GM21526 (cell line): ENCODE measurements around the gene TRAP1.

ENCODE experiments used
- ATAC-seq: cut with Tn5 transposase; IDR thresholded peaks from one replicate; pipeline ENCODE4 v1.9.1; 2021; ENCODE audit warnings: moderate library complexity; ENCODE audit not compliant: unreplicated experiment, low FRiP score

The TRAP1 gene

GRCh38 chr16:3652373-3653195 lies 64.7 kb downstream of the TRAP1 start:
- ATAC-seq, result no peak

GRCh38 chr16:3651461-3652372 lies 65.6 kb downstream of the TRAP1 start:
- ATAC-seq, result no peak

GRCh38 chr16:3650631-3651265 lies 66.6 kb downstream of the TRAP1 start:
- no peak for ATAC-seq

- ATAC-seq, result no peak
Observed at GRCh38 chr16:3646348-3646920, 70.9 kb downstream of the TRAP1 start.

- ATAC-seq, result no peak
Observed at GRCh38 chr16:3645504-3646347, 71.6 kb downstream of the TRAP1 start.

- no peak for ATAC-seq
Observed at GRCh38 chr16:3645108-3645503, 72.2 kb downstream of the TRAP1 start.

- no peak for ATAC-seq
Observed at GRCh38 chr16:3643095-3643730, 74.1 kb downstream of the TRAP1 start.

- no peak for ATAC-seq
Observed at GRCh38 chr16:3642397-3643094, 74.8 kb downstream of the TRAP1 start.

- no peak for ATAC-seq
Observed at GRCh38 chr16:3641801-3642396, 75.4 kb downstream of the TRAP1 start.

- no peak for ATAC-seq
Observed at GRCh38 chr16:3640632-3641501, 76.5 kb downstream of the TRAP1 start.

GRCh38 chr16:3640207-3640606 lies 77.1 kb downstream of the TRAP1 start:
- ATAC-seq, result no peak

- no peak for ATAC-seq
Observed at GRCh38 chr16:3638916-3639644, 78.2 kb downstream of the TRAP1 start.

GRCh38 chr16:3637371-3637923 lies 79.9 kb downstream of the TRAP1 start:
- ATAC-seq, result no peak

- ATAC-seq, result no peak
Observed at GRCh38 chr16:3625911-3626732, 91.2 kb downstream of the TRAP1 start.

GRCh38 chr16:3625331-3625730 lies 92.0 kb downstream of the TRAP1 start:
- no peak for ATAC-seq

GRCh38 chr16:3623642-3624041 lies 93.7 kb downstream of the TRAP1 start:
- ATAC-seq, result no peak
